BJ (cell line): Measurements from ENCODE around the gene MSL3B.

Experiments used
- CTCF ChIA-PET: fragments of 350-600 bp; formaldehyde crosslinking; extraction: SDS; loops from one replicate; lab custom pipeline; 2021; ENCODE audit warnings: antibody characterized with exemption, inconsistent platforms; lab: Yijun Ruan, JAX
- POLR2A ChIA-PET: fragments of 300-600 bp; sonication (Branson Sonifier 250); formaldehyde crosslinking; extraction: SDS; loops from one replicate; lab custom pipeline; 2021; ENCODE audit warnings: antibody characterized with exemption; lab: Charles Lee
- DNase-seq: peaks from one replicate; pipeline ENCODE4 v3.0.0-alpha.2; 2011; ENCODE audit warnings: low read depth
- H3K27me3 ChIP-seq: 2 replicates; pipeline ENCODE4 v1.6.0; 2011; ENCODE audit warnings: low read length; ENCODE audit not compliant: control insufficient read depth, insufficient read depth
- H3K36me3 ChIP-seq: 2 replicates; pipeline ENCODE4 v1.5.1; 2011; ENCODE audit warnings: low read length; ENCODE audit not compliant: control insufficient read depth, insufficient read depth
- H3K4me3 ChIP-seq: 2 replicates; pipeline ENCODE4 v1.5.1; 2011; ENCODE audit warnings: low read depth, mild to moderate bottlenecking, control low read depth, low read length
- TF ChIP-seq, protein P1 (sequence below): IDR thresholded peaks from 2 replicates; pipeline ENCODE4 v1.5.1; 2011; ENCODE audit warnings: low read depth, mild to moderate bottlenecking, control low read depth, inconsistent platforms, low read length, moderate library complexity; ENCODE audit not compliant: insufficient read depth

Gene MSL3B

DNA sequence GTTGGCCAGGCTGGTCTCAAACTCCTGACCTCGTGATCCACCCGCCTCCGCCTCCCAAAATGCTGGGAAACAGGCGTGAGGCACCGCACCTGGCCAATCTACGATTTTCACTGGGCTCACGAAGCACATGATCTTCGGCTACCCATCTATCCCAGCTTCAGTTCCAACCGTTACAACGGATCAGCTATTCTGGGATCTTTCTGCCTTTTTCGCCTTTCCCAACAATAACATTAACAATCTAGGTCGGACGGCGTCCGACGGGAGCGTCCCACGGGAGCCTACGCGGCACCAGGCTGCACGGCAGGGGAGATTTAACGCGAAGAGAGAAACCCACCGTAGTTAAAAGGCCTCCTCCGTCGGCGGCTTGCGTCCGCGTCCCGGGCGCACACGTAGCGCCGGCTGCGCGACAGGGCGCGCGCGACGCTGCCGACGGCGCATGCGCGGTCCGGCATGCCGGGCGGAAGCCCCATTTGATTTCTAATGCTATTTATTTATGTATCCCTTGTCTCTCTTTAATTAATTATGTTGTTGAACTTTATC, at the start of gene MSL3B:
Gene MSL3B, minus strand, starts transcription at position 394 of the 540 bp plus-strand sequence.
- Histone ChIP-seq H3K4me3 (peak within 1 kb of the TSS; percentile 79), H3K27me3 (no peaks in the 10 kb centered on the region; the same call in none of the 2 replicates), H3K36me3 (peaks cover 5% of the 10 kb centered on the region)
- DNase-seq = no peak
- POLR2A ChIA-PET = interaction anchor here (0.7 kb wide), 1 partner anchor 559 kb away, joined by 12 read pairs; no protein-coding TSS in a partner anchor
- TF ChIP-seq, protein P1, sequence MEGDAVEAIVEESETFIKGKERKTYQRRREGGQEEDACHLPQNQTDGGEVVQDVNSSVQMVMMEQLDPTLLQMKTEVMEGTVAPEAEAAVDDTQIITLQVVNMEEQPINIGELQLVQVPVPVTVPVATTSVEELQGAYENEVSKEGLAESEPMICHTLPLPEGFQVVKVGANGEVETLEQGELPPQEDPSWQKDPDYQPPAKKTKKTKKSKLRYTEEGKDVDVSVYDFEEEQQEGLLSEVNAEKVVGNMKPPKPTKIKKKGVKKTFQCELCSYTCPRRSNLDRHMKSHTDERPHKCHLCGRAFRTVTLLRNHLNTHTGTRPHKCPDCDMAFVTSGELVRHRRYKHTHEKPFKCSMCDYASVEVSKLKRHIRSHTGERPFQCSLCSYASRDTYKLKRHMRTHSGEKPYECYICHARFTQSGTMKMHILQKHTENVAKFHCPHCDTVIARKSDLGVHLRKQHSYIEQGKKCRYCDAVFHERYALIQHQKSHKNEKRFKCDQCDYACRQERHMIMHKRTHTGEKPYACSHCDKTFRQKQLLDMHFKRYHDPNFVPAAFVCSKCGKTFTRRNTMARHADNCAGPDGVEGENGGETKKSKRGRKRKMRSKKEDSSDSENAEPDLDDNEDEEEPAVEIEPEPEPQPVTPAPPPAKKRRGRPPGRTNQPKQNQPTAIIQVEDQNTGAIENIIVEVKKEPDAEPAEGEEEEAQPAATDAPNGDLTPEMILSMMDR = no peak
- CTCF ChIA-PET = no interaction called here

DNA sequence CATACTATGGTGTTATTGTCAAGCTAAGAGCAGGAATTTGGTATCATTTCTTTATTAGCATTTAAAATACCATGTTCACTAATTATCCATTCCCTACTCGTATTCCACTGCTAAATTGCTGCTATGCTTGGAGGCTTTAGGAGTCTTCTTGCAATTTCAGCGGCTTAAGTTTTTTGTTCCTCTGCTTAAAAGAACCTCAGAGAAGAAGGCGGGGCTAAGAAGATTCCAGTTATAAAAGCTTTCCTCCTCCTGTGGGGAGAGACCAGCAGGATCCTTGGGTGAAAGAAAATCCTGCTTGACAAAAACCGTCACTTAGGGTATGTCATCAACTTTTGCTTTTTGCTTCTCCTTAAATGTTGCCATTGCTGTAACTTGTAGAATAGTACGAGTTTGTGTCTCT, 48.9 kb upstream of the MSL3B start, which contains the start of gene TRPM8:
Gene TRPM8, plus strand, starts transcription at position 258 of the 400 bp plus-strand sequence. CDS start 9,165 bp downstream, outside the sequence.
- ChIA-PET POLR2A (no interaction called here), CTCF (interaction anchor here (0.7 to 1.8 kb wide), 2 partner anchors 12 to 563 kb away, joined by 3 to 10 read pairs; no protein-coding TSS in a partner anchor)
- TF ChIP-seq, protein P1 = no peak
- Histone ChIP-seq H3K4me3 (no peak within 1 kb of the TSS), H3K27me3 (no peaks in the 10 kb centered on the region), H3K36me3 (no peaks in the 10 kb centered on the region)
- no peak for DNase-seq

DNA sequence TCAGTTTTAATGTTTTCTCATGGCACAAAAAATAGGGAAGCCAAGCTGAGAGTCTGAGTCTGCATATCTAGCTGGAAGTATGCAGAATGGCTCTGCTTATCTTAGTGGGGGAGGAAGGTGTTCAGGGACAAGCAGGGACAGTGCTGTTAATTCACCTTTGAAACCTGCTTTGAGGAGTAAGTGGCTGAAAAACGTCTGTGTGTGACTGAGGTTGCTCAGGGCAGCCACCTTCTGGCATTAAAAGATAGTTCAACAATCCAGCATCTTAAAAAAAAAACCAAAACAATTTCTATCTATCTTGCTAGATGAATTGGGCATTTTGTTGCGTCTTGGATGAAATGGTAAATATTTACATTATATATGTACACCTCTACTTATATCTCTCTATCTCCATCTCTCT, 46.9 kb upstream of the MSL3B start:
- ChIA-PET POLR2A (no interaction called here), CTCF (interaction anchor here (0.6 kb wide), 1 partner anchor 13 kb away, joined by 3 read pairs; no protein-coding TSS in a partner anchor)
- Histone ChIP-seq H3K36me3 (no peaks in the 10 kb centered on the region), H3K4me3 (no peak overlapping the region), H3K27me3 (no peaks in the 10 kb centered on the region)
- TF ChIP-seq, protein P1 = no peak
- no peak for DNase-seq

DNA sequence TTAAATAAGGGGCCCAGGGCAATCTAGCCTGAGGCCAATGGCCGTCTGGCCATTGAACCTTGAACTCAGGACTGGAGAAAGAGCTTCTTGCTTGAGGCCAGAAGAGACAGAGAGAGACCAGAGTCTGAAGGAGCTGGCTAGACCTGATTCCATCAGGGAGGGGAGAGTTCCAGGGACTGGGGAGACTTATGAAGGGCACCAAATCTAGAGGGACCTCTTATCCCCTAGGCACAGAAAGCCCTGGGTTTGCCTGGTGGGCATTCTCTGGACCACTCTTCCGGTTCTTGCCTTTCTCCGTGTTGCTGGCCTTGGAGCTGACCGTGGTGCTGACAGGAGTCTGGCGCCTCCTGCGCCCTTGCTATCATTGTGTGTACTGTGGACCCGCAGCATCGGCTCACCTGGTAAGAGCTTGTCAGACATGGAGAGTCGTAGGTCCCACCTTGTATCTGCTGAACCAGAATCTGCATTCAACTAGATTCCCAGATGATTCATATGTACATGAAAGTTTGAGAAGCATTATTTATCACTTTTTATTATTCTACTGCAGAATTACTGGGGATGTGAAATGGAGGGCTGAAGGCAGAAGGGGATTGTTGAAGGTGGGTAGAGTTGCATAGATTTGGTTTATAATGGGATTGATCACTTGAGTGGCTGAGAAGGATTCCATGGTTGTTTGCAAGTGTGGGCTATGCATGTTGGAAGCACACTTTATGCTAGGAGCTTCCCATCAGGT, 44.7 kb upstream of the MSL3B start:
- H3K36me3 ChIP-seq = no peaks in the 10 kb centered on the region
- ChIA-PET CTCF (no interaction called here), POLR2A (no interaction called here)
- DNase-seq = no peak
- no peak overlapping the region for H3K4me3 ChIP-seq
- H3K27me3 ChIP-seq = no peaks in the 10 kb centered on the region
- TF ChIP-seq, protein P1 = no peak

DNA sequence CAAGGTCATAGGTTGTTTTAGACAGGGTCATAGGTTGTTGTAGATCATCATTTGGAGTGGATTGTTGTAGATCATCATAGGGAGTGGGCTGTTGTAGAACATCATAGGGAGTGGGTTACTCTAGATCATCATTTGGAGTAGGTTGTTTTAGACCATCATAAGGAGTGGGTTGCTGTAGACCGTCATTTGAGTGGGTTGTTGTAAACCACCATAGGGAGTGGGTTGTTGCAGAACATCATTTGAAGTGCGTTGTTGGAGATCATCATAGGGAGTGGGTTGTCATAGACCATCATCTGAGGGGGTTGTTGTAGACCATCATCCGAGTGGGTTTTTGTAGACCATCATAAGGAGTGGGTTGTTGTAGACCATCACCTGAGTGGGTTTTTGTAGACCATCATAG, 39.4 kb upstream of the MSL3B start:
- Histone ChIP-seq H3K36me3 (no peaks in the 10 kb centered on the region), H3K27me3 (no peaks in the 10 kb centered on the region), H3K4me3 (no peak overlapping the region)
- CTCF ChIA-PET = no interaction called here
- no peak for DNase-seq
- POLR2A ChIA-PET = no interaction called here
- TF ChIP-seq, protein P1 = no peak
